ENCODE results near the gene HS1BP3.

HS1BP3 gene

DNA sequence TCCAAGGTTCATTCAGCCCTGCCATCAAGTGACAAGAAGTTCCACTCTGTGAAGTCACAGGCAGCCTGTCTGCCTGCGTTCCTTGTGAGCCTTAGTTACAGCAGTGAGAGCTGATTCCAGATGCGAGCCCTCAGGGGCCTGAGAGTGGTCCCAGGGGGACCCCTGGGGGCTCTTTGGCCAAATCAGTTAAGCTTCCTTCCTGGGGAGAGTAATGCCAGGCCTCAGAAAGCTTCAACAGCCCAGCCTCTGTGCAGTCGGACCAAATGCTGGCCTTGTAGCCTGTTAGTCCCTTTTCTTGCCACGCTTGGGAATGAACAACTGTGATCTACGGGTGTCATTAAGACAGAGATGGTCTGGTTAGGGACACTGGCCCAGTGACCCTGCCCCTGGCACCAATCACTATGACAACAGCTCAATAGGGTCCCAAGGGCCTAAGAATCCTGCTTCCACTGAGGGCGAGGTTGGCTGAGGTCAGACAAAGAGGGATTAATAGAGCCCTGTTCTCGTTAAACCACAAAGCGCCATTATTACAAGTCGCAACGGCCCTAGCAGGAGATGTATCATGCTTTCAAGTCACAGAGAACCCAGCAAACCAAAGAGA, 50.9 kb downstream of the HS1BP3 start:
- Histone ChIP-seq H3K4me3 (ENCODE audit: insufficient read depth, low read depth, low read length, poor library complexity, severe bottlenecking) (no peak overlapping the region), H3K27ac (ENCODE audit: insufficient read depth, low read length, poor library complexity, severe bottlenecking) (no peak overlapping the region), H3K36me3 (ENCODE audit: control insufficient read depth, insufficient read depth, low read length) (no peaks in the 10 kb centered on the region), H3K4me1 (ENCODE audit: control insufficient read depth, insufficient read depth, low read length, poor library complexity, severe bottlenecking) (no peaks in the 10 kb centered on the region), H3K9me3 (ENCODE audit: control insufficient read depth, low read length) (no peaks in the 10 kb centered on the region), H3K27me3 (replicated peaks; ENCODE audit: control insufficient read depth, insufficient read depth, low read length, poor library complexity, severe bottlenecking) (no peaks in the 10 kb centered on the region)
- DNase-seq = no peak

DNA sequence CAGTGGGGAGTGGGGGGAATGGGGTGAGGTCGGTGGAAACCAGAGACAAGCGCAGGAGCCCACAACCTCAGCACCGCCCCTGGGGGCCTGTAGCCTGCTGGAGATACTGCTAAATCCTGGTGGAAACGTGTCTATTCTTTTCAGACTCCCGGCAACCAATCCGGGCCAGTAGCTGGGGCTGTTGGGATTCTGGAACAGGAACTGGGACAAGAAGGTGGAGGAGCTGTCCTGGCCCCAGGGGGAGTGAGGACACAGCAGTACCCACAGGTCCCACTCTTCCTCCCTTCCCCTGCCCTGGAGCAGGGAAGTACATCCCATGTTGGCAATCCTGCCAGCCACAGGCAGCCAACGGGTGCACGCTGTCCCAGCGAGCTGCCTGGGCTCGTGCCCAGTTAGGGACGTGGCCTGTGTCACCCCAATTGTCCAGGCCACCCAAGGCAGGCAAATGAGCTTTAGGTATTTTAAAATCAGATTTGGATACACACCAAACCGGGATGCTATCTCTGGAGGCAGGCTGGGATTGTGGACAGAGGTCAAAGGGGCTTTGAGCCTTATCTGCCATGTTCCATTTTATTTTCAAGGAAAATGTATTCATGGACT, 51.8 kb downstream of the HS1BP3 start:
- Histone ChIP-seq H3K9me3 (ENCODE audit: control insufficient read depth, low read length) (no peaks in the 10 kb centered on the region), H3K27ac (ENCODE audit: insufficient read depth, low read length, poor library complexity, severe bottlenecking) (no peak overlapping the region), H3K4me1 (ENCODE audit: control insufficient read depth, insufficient read depth, low read length, poor library complexity, severe bottlenecking) (no peaks in the 10 kb centered on the region), H3K36me3 (ENCODE audit: control insufficient read depth, insufficient read depth, low read length) (no peaks in the 10 kb centered on the region), H3K27me3 (replicated peaks; ENCODE audit: control insufficient read depth, insufficient read depth, low read length, poor library complexity, severe bottlenecking) (no peaks in the 10 kb centered on the region), H3K4me3 (ENCODE audit: insufficient read depth, low read depth, low read length, poor library complexity, severe bottlenecking) (no peak overlapping the region)
- DNase-seq = no peak

DNA sequence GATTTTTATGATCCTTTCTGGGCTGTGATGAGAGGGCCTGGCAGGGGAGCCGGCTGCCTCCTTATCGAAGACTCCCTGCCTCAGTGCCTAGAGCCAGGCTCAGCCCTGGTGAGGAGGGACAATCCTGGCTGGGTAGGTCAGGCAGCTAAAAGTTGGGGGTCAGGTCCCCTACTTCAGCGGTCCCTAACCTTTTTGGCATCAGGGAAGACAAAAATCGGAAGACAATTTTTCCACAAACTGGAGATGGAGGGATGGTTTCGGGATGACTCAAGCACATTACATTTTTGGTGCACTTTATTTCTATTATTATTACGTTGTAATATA, 53.1 kb downstream of the HS1BP3 start:
- H3K9me3 ChIP-seq (ENCODE audit: control insufficient read depth, low read length) = no peaks in the 10 kb centered on the region
- DNase-seq = no peak
- no peaks in the 10 kb centered on the region for H3K4me1 ChIP-seq (ENCODE audit: control insufficient read depth, insufficient read depth, low read length, poor library complexity, severe bottlenecking)
- H3K27me3 ChIP-seq (replicated peaks; ENCODE audit: control insufficient read depth, insufficient read depth, low read length, poor library complexity, severe bottlenecking) = no peaks in the 10 kb centered on the region
- H3K36me3 ChIP-seq (ENCODE audit: control insufficient read depth, insufficient read depth, low read length) = no peaks in the 10 kb centered on the region
- H3K4me3 ChIP-seq (ENCODE audit: insufficient read depth, low read depth, low read length, poor library complexity, severe bottlenecking) = no peak overlapping the region
- no peak overlapping the region for H3K27ac ChIP-seq (ENCODE audit: insufficient read depth, low read length, poor library complexity, severe bottlenecking)

DNA sequence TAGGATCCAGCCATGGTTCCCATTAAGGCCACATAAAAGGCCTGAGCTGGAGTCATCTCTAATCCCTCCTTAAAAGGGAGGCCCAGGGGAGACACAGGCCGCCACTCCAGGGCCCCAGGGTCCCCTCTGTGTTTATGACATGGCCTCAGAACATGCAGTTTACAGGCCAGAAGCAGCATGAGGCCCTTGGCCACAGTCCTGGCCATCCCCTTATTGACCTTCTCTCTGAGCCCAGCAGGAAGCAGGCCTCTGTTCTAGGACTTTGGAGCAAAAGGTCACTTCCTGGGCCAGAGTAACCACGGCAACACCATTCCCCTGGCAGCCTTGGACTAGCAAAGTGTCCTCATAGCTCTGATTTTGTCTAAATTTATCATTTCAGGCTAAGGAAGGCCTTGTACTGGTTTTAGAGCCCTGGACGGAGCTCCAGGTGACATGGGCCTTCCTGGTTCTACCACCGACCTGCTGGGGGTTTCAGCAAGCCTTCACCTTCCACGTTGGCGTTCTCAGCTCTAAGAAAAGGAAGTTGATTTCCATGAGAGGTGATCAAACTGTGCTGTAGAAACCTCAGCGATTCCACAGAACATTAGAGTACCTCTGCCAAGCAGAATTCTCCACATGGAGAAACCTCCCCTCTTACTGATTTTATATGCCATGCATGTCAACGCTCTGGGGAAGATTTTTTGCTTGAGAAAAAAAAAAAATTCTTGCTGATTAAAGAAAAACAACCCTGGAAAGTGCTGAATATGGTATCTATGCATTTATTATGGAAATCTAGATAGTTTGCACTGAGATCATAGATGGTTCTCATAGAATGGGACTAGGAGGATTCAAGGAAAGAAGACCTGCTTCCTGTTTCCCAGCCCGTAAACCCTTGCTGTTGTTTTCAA, 53.7 kb downstream of the HS1BP3 start:
- Histone ChIP-seq H3K27ac (ENCODE audit: insufficient read depth, low read length, poor library complexity, severe bottlenecking) (no peak overlapping the region), H3K4me1 (ENCODE audit: control insufficient read depth, insufficient read depth, low read length, poor library complexity, severe bottlenecking) (no peaks in the 10 kb centered on the region), H3K27me3 (replicated peaks; ENCODE audit: control insufficient read depth, insufficient read depth, low read length, poor library complexity, severe bottlenecking) (no peaks in the 10 kb centered on the region), H3K4me3 (ENCODE audit: insufficient read depth, low read depth, low read length, poor library complexity, severe bottlenecking) (no peak overlapping the region), H3K9me3 (ENCODE audit: control insufficient read depth, low read length) (no peaks in the 10 kb centered on the region), H3K36me3 (ENCODE audit: control insufficient read depth, insufficient read depth, low read length) (no peaks in the 10 kb centered on the region)
- DNase-seq = no peak

DNA sequence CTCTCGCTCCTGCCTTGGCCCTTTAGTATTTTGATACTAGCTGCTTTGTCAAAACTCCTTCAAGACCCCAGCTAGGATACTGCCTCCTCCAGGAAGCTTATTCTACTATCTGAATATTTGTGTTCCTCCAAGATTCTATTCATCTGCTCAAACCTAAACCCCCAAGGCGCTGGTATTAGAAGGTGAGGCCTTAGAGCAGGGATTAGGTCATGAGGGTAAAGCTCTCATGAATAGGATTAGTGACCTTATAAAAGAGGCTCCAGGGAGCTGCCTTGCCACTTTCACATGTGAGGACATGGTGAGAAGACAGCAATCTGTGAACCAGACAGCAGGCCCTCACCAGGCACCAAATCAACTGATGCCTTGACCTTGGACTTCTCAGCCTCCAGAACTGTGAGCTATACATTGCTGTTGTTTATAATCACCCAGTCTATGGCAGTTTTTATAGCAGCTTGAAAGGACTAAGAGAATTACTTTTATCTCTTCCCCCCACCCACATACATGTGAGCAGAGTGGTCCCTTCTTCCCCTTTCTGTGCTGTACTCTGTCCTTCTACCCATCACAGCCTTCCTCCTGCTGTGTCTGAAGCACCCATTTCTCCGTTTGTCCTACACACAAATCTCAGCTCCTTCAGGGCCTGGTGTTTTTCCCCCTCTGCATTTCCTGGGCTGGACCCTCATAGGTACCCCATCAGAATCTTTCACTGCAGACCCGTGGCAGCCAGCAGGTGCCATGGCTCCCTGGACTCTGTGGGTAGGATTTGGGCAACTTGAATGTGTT, 54.5 kb downstream of the HS1BP3 start:
- DNase-seq = no peak
- H3K27me3 ChIP-seq (replicated peaks; ENCODE audit: control insufficient read depth, insufficient read depth, low read length, poor library complexity, severe bottlenecking) = no peaks in the 10 kb centered on the region
- no peaks in the 10 kb centered on the region for H3K9me3 ChIP-seq (ENCODE audit: control insufficient read depth, low read length)
- H3K36me3 ChIP-seq (ENCODE audit: control insufficient read depth, insufficient read depth, low read length) = no peaks in the 10 kb centered on the region
- H3K4me1 ChIP-seq (ENCODE audit: control insufficient read depth, insufficient read depth, low read length, poor library complexity, severe bottlenecking) = no peaks in the 10 kb centered on the region
- H3K27ac ChIP-seq (ENCODE audit: insufficient read depth, low read length, poor library complexity, severe bottlenecking) = no peak overlapping the region
- H3K4me3 ChIP-seq (ENCODE audit: insufficient read depth, low read depth, low read length, poor library complexity, severe bottlenecking) = no peak overlapping the region

DNA sequence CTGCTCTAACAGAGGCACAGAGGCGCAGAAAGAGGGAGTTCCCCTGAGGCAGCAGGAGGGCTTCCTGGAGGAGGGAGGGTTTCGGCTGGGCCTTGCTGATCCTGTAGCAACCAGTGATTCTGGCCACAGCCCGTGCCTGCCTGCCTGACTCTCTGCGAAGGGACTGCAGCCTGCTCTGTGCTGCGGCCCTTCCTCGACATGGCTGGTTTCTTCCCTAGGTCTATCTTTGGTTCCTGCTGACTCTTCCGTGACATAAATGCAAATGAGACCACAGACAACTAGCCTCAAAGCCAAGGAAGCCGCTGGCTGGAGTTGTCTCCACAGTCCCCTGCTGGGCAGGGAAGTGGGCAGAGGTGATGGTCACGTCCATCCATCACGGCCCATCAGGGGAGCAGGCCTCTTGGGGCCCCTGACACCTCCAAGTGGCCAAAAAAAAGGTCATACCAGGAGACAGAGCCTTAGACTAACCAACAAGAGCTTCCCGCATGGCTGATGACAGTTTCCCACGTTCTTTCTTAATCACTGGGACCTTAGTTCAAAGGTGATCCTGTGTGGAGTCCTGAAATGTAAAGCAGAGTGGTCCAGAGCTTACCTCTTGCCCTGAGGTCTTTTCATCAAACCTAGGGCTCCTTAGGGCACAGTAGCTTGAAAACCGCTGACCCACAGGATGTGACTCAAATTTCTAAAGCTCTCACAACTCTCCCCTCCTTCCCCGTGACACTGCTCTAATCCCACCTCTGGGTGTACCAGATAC, 55.3 kb downstream of the HS1BP3 start:
- Histone ChIP-seq H3K9me3 (ENCODE audit: control insufficient read depth, low read length) (no peaks in the 10 kb centered on the region), H3K4me1 (ENCODE audit: control insufficient read depth, insufficient read depth, low read length, poor library complexity, severe bottlenecking) (no peaks in the 10 kb centered on the region), H3K4me3 (ENCODE audit: insufficient read depth, low read depth, low read length, poor library complexity, severe bottlenecking) (no peak overlapping the region), H3K27me3 (replicated peaks; ENCODE audit: control insufficient read depth, insufficient read depth, low read length, poor library complexity, severe bottlenecking) (no peaks in the 10 kb centered on the region), H3K27ac (ENCODE audit: insufficient read depth, low read length, poor library complexity, severe bottlenecking) (no peak overlapping the region), H3K36me3 (ENCODE audit: control insufficient read depth, insufficient read depth, low read length) (no peaks in the 10 kb centered on the region)
- DNase-seq = no peak

DNA sequence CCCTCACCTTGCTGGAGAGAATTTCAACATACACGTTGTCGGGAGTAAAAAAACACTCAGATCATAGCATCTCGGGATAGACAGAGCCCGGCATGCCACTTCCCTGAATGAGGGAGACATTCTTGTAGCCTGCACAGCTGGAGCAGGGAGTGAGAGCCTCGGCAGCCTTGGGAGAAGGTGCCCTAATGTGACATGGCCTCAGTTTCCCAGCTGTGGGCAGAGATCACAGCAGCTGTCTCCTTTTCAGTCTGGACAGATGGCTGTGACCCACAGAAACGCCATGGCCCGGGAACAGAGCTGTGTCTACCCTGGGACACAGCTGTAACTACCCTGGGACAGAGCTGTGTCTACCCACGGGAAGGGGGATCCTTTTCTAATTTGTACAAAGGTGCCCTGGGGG, 55.9 kb downstream of the HS1BP3 start:
- DNase-seq = no peak
- Histone ChIP-seq H3K36me3 (ENCODE audit: control insufficient read depth, insufficient read depth, low read length) (no peaks in the 10 kb centered on the region), H3K4me3 (ENCODE audit: insufficient read depth, low read depth, low read length, poor library complexity, severe bottlenecking) (no peak overlapping the region), H3K27me3 (replicated peaks; ENCODE audit: control insufficient read depth, insufficient read depth, low read length, poor library complexity, severe bottlenecking) (no peaks in the 10 kb centered on the region), H3K27ac (ENCODE audit: insufficient read depth, low read length, poor library complexity, severe bottlenecking) (no peak overlapping the region), H3K4me1 (ENCODE audit: control insufficient read depth, insufficient read depth, low read length, poor library complexity, severe bottlenecking) (no peaks in the 10 kb centered on the region), H3K9me3 (ENCODE audit: control insufficient read depth, low read length) (no peaks in the 10 kb centered on the region)

DNA sequence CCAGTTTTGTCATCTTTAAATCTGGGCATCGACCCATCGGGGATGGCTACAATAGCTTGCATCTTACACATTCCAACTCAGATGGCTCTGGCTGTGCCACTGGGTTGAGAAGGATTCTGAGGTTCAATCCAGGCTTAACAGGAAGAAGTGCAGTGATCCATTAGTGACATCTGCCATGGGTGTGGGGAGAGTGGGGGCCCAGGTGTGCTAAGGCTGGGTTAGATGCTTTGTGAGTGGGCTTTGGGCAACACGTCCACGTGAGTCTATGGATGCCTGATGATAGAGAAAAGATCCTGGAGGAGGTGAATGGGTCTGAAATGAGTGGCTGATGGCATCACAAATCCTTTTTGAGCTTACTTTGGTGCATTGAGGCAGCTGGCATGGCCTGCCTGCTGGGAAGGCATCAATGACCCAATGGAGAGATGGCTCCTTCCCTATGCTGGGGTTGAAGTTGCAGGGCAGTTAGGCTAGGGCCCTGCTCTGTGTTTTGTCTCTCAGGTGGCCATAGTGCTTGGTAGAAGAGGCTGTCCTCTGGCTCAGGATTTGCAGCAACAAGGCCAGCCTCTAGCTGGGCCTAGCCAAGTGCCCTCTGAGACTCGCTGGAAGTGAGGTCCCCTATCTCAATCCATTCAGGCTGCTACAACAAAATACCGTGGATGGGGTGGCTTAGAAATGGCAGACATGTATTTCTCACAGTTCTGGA, 56.7 kb downstream of the HS1BP3 start:
- H3K36me3 ChIP-seq (ENCODE audit: control insufficient read depth, insufficient read depth, low read length) = no peaks in the 10 kb centered on the region
- no peak overlapping the region for H3K4me3 ChIP-seq (ENCODE audit: insufficient read depth, low read depth, low read length, poor library complexity, severe bottlenecking)
- H3K27me3 ChIP-seq (replicated peaks; ENCODE audit: control insufficient read depth, insufficient read depth, low read length, poor library complexity, severe bottlenecking) = no peaks in the 10 kb centered on the region
- no peaks in the 10 kb centered on the region for H3K9me3 ChIP-seq (ENCODE audit: control insufficient read depth, low read length)
- H3K27ac ChIP-seq (ENCODE audit: insufficient read depth, low read length, poor library complexity, severe bottlenecking) = no peak overlapping the region
- DNase-seq = no peak
- H3K4me1 ChIP-seq (ENCODE audit: control insufficient read depth, insufficient read depth, low read length, poor library complexity, severe bottlenecking) = no peaks in the 10 kb centered on the region

Data from effector memory CD4-positive, alpha-beta T cell (primary cell).